Tibial nerve (tissue), 4 donors: ENCODE results near the gene SCAPER.

ENCODE experiments used
- EP300 ChIP-seq, 2 donors: sonication (generic); formaldehyde crosslinking; IDR thresholded peaks; one replicate each; pipeline ENCODE4 v1.6.1; 2017; ENCODE audit warnings: antibody characterized with exemption in 2 of 2, mild to moderate bottlenecking in 1 of 2
- POLR2A ChIP-seq, 2 donors: fragments of 450-650 bp; IDR thresholded peaks; one replicate each; pipeline ENCODE4 v1.6.1; 2017; ENCODE audit warnings: antibody characterized with exemption in 2 of 2, mild to moderate bottlenecking in 2 of 2, moderate library complexity in 2 of 2
- TF ChIP-seq, protein P1 (sequence below), 5 experiments: fragments of 200-600 bp in 3 of 5; fragments of 450-650 bp in 2 of 5; sonication (generic) in 3 of 5; IDR thresholded peaks; one replicate each; pipeline ENCODE4 v1.5.1; 2016 to 2019; ENCODE audit warnings: antibody characterized with exemption in 5 of 5, mild to moderate bottlenecking in 3 of 5, moderate library complexity in 2 of 5

DNA sequence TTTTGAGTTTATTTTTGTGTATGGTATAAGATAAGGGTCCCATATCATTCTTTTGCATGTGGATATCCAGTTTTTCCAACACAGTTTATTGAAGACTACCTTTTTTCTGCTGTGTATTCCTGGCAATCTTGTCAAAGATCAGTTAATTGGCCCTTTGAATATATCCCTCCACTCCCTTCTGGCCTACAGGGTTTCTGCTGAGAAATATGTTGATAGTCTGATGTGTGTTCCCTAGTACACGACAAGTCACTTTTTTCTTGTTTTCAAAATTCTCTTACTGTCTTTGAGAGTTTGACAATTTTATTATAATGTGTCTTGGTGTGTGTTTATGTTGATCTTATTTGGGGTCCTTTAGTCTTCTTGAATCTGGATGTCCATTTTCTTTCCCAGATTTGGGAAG is 439.4 kb downstream of the SCAPER start:
- TF ChIP-seq, protein P1, sequence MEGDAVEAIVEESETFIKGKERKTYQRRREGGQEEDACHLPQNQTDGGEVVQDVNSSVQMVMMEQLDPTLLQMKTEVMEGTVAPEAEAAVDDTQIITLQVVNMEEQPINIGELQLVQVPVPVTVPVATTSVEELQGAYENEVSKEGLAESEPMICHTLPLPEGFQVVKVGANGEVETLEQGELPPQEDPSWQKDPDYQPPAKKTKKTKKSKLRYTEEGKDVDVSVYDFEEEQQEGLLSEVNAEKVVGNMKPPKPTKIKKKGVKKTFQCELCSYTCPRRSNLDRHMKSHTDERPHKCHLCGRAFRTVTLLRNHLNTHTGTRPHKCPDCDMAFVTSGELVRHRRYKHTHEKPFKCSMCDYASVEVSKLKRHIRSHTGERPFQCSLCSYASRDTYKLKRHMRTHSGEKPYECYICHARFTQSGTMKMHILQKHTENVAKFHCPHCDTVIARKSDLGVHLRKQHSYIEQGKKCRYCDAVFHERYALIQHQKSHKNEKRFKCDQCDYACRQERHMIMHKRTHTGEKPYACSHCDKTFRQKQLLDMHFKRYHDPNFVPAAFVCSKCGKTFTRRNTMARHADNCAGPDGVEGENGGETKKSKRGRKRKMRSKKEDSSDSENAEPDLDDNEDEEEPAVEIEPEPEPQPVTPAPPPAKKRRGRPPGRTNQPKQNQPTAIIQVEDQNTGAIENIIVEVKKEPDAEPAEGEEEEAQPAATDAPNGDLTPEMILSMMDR (IDR thresholded peaks at IDR 0.05): no peak
- TF ChIP-seq POLR2A (IDR thresholded peaks at IDR 0.05) (no peak), EP300 (IDR thresholded peaks at IDR 0.05) (no peak)
